HUES6 (cell line): ENCODE data around the gene DHRS4L2.
A peak's percentile ranks its signal among the peaks of the same experiment; 100 is the strongest.
"Not testable (repeated sequence)": the region's sequence is repeated elsewhere in the genome, so short reads cannot be mapped to it uniquely, and the experiment has no call there.

ENCODE experiments used
- H3K27ac ChIP-seq: 2 replicates; pipeline ENCODE4 v1.7.0; 2013; ENCODE audit warnings: low read depth, mild to moderate bottlenecking, low read length, inconsistent platforms
- H3K27me3 ChIP-seq: 2 replicates; pipeline ENCODE4 v1.6.1; 2013; ENCODE audit warnings: low read length; ENCODE audit not compliant: control insufficient read depth, insufficient read depth
- H3K36me3 ChIP-seq: 2 replicates; pipeline ENCODE4 v1.6.1; 2013; ENCODE audit warnings: low read length; ENCODE audit not compliant: control insufficient read depth, insufficient read depth
- H3K4me1 ChIP-seq: 2 replicates; pipeline ENCODE4 v1.6.1; 2013; ENCODE audit warnings: low read length; ENCODE audit not compliant: control insufficient read depth, insufficient read depth
- H3K4me3 ChIP-seq: 2 replicates; pipeline ENCODE4 v1.5.1; 2013; ENCODE audit warnings: low read depth, low read length
- H3K9ac ChIP-seq: one replicate; pipeline ENCODE4 v1.6.1; 2013; ENCODE audit warnings: mild to moderate bottlenecking, low read length
- H3K9me3 ChIP-seq: 2 replicates; pipeline ENCODE4 v1.6.1; 2013; ENCODE audit warnings: low read depth, low read length; ENCODE audit not compliant: control insufficient read depth, insufficient read depth

DHRS4L2 gene

GRCh38 chr14:23953464-23954278, 35.1 kb upstream of the DHRS4L2 start, which contains the start of gene DHRS4:
Gene DHRS4 (plus strand): TSS chr14:23953770. CDS start chr14:23953789, 19 bp downstream.
- no peaks in the 10 kb centered on the region for H3K36me3 ChIP-seq
- H3K9me3 ChIP-seq: peaks cover 6% of the 10 kb centered on the region; the same call in 1 of the 2 replicates
- H3K27ac ChIP-seq: peak within 1 kb of the TSS; percentile 41; the same call in 1 of the 2 replicates
- H3K9ac ChIP-seq: peak within 1 kb of the TSS; percentile 86
- peaks cover 4% of the 10 kb centered on the region; the same call in 1 of the 2 replicates for H3K4me1 ChIP-seq
- peak within 1 kb of the TSS; percentile 91 for H3K4me3 ChIP-seq
- H3K27me3 ChIP-seq: no peaks in the 10 kb centered on the region

DNA sequence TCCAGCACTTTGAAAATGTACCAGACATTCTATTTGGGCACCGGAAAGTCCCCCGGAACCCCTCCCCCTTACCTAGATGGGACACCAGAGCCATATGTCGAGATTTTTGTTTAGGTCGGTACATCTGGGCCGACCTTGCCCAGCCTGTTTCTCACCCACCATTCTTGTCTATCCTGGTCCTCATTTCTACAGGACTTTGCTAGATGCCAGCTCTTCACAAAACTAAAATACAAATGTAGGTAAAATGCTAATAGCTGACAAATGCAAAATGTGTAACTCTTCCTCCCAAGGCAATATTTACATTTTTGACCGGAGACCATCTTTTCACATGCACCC, 34.5 kb upstream of the DHRS4L2 start:
- H3K27me3 ChIP-seq, H3K27ac ChIP-seq, H3K4me1 ChIP-seq, H3K9ac ChIP-seq, H3K36me3 ChIP-seq, H3K9me3 ChIP-seq: not testable (repeated sequence)
- peak overlapping the region; percentile 91 for H3K4me3 ChIP-seq

- not testable (repeated sequence) for H3K9ac ChIP-seq, H3K9me3 ChIP-seq, H3K36me3 ChIP-seq, H3K4me3 ChIP-seq, H3K4me1 ChIP-seq, H3K27ac ChIP-seq, H3K27me3 ChIP-seq
Observed at GRCh38 chr14:23954965-23955364, 33.8 kb upstream of the DHRS4L2 start.

GRCh38 chr14:23955811-23956210, 32.9 kb upstream of the DHRS4L2 start:
- H3K9ac ChIP-seq, H3K36me3 ChIP-seq, H3K27me3 ChIP-seq, H3K4me3 ChIP-seq, H3K4me1 ChIP-seq, H3K9me3 ChIP-seq, H3K27ac ChIP-seq: not testable (repeated sequence)

DNA sequence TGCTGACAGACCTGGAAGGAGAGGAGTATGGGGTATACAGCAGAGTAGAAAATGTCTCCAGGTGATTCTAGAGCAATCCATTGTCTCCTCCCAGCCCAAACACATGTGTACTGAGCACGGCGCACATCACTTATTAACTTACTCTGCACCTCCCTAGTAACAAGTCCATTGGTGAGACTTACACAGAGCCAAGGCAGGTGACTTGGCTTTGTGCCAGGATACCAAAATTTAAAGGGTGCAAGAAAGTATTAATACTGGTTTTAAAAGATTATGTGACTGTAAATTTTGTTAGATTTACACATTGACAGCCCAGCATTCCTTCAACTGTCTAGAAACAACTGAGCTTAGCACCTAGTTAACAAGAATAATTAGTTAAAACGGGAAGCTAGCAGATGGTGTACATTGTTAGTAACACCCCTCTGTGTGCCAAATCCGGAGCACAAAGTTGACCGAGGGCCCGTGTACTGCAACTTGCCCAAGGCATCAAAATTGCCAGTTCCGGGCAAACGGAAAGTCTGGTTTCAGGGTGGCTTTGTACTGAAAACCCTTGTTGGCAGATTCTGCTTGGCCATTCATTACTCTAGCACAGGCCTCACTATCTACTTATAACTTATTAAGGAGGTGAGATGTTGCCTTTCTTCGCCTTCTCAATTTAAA, 30.7 kb upstream of the DHRS4L2 start:
- H3K36me3 ChIP-seq, H3K27me3 ChIP-seq, H3K4me3 ChIP-seq, H3K9ac ChIP-seq, H3K4me1 ChIP-seq, H3K27ac ChIP-seq, H3K9me3 ChIP-seq: not testable (repeated sequence)

DNA sequence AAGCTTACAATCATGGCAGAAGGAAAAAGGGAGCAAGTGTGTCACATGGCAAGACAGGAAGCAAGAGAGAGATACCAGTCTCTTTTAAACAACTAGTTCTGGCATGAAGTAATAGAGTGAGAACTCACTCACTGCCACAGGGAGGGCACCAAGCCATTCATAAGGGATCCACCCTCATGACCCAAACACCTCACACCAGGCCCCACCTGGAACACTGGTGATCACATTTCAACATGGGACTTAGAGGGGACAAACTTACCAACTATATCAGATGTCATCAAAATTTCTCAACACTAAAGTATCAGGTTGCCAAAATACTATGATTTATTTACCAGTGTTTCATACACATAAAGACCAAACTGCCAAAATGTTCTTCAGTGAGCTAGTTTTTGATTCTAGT, 27.8 kb upstream of the DHRS4L2 start:
- not testable (repeated sequence) for H3K9me3 ChIP-seq, H3K27ac ChIP-seq, H3K4me3 ChIP-seq, H3K9ac ChIP-seq, H3K4me1 ChIP-seq, H3K36me3 ChIP-seq, H3K27me3 ChIP-seq

DNA sequence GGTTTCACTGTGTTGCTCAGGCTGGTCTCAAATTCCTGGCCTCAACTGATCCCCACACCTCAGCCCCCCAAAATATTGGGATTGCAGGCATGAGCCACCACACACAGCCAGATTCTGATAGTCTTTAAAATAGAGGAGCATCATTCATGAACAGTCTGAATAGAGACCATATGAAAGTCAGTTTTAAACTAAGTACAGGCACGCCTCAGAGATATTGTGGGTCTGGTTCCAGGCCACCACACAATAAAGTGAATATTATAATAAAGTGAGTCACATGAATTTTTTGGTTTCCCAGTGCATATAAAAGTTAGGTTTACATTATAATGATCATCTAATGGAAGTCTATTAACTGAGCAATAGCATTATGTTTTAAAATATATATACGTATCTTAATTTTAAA, 27.0 kb upstream of the DHRS4L2 start:
- not testable (repeated sequence) for H3K9me3 ChIP-seq, H3K9ac ChIP-seq, H3K27me3 ChIP-seq, H3K27ac ChIP-seq, H3K4me3 ChIP-seq, H3K4me1 ChIP-seq, H3K36me3 ChIP-seq

DNA sequence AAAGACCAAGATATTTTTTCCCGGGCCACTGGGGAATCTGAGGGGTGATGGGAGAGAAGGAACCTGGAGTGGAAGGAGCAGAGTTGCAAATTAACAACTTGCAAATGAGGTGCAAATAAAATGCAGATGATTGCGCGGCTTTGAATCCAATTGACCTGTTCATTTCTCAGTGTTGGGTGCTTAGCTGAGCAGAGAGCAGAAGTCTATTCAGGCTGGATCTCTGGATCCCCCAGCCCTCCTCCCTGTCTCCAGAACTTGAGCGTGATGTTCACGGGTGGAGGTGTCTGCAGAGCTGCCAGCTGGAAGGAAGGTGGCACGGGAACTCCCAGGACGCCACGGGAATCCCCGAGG, 19.6 kb upstream of the DHRS4L2 start:
- not testable (repeated sequence) for H3K4me1 ChIP-seq, H3K27me3 ChIP-seq, H3K36me3 ChIP-seq, H3K27ac ChIP-seq, H3K9me3 ChIP-seq
- H3K9ac ChIP-seq: peak overlapping the region; percentile 48
- H3K4me3 ChIP-seq: peak overlapping the region; percentile 59; the same call in 1 of the 2 replicates

DNA sequence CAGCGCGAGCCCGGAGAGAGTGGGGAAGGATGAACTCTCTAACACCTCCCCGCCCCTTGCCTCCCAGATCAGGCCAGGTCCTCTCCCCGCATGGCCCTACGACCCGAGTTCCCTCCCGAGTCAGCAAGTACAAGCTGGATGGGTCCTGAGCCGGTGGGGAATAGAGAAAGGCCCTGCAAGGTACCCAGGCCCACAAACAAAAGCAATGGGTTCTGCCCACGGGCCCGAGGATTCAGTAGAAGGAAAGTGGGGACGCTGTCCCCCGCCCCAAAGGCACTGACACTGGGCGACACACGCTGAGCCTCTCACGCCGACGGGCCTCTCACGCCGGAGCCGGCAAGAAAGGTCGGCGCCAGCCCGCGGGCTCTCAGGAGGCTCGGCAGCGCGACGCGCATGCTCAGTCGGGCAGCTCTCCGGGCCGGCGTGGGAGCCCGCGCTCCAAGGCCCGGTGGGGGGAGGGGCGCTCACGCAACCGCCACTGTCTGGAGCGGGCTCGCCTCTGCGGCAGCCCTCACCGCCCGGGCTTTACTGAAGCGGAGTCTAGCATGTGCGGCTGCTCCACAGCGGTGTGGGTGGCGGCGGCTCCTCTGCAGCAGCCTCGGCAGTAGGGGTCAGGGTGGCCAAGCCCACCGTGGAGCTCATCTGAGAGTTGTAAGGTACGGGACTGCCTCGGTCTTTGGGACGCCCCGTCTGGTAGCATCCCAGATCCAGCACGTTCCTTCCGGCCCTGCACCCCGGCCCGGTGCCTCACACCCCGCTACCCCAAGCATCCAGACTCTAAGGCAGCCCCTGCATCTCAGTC, 19.0 kb upstream of the DHRS4L2 start:
- not testable (repeated sequence) for H3K27ac ChIP-seq, H3K4me1 ChIP-seq, H3K9me3 ChIP-seq, H3K36me3 ChIP-seq, H3K27me3 ChIP-seq
- Histone ChIP-seq H3K9ac (peak overlapping the region; percentile 48), H3K4me3 (peak overlapping the region; percentile 59)

GRCh38 chr14:23970283-23970659, 18.5 kb upstream of the DHRS4L2 start:
- H3K36me3 ChIP-seq, H3K4me3 ChIP-seq, H3K27ac ChIP-seq, H3K27me3 ChIP-seq, H3K9me3 ChIP-seq, H3K4me1 ChIP-seq, H3K9ac ChIP-seq: not testable (repeated sequence)

- not testable (repeated sequence) for H3K36me3 ChIP-seq, H3K9me3 ChIP-seq, H3K27me3 ChIP-seq, H3K27ac ChIP-seq, H3K4me1 ChIP-seq, H3K4me3 ChIP-seq, H3K9ac ChIP-seq
Observed at GRCh38 chr14:23973178-23973577, 15.6 kb upstream of the DHRS4L2 start.
